ENCODE data around the gene TESK1. TPM values are rescaled to one million over a fixed set of nuclear protein-coding genes. Genes with fewer than 3 reads are reported as not detected.
A peak's percentile ranks its signal among the peaks of the same experiment; 100 is the strongest.
"Not testable (repeated sequence)": the region's sequence is repeated elsewhere in the genome, so short reads cannot be mapped to it uniquely, and the experiment has no call there.

The TESK1 gene
- total RNA-seq, 1 experiment from 2014 or later: 32.1 TPM

DNA sequence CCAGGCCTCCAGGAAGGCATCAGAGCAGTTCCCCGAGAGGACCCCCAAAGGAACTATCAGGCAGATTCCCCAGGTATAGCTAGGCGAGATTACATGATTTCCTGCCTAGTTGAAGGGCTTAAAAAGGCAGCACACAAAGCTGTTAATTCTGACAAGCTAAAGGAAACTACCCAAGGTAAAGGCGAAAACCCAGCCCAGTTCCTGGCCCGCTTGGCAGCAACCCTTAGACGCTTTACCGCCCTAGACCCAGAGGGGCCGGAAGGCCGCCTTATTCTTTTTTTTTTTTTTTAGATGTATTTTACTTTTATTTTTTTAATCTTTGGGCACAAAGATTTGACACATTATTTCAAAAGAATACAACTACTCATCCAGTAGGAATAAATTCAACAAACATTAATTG is 33.7 kb downstream of the TESK1 start:
- intact Hi-C loops (cut with micrococcal nuclease); H3K36me3 Mint-ChIP-seq (ENCODE audit: insufficient read depth, unreplicated experiment); DNase-seq (ENCODE audit: unreplicated experiment); H3K27me3 Mint-ChIP-seq (ENCODE audit: insufficient read depth, unreplicated experiment); H3K4me3 Mint-ChIP-seq (ENCODE audit: unreplicated experiment); H3K9me3 Mint-ChIP-seq (ENCODE audit: unreplicated experiment); BruUV-seq (replicated peaks); H3K27ac Mint-ChIP-seq (ENCODE audit: low read depth, unreplicated experiment); H3K4me1 Mint-ChIP-seq (ENCODE audit: insufficient read depth, unreplicated experiment): not testable (repeated sequence)
- ChIA-PET CTCF (interaction anchor here (0.6 to 0.7 kb wide), 2 partner anchors 41 to 201 kb away, joined by 3 read pairs; no protein-coding TSS in a partner anchor), POLR2A (interaction anchor here (1.3 kb wide), 1 partner anchor 34 kb away, joined by 3 read pairs; the partner anchor contains the start of gene TESK1)

GRCh38 chr9:35639225-35639624 is 34.2 kb downstream of the TESK1 start:
- H3K4me1 Mint-ChIP-seq (ENCODE audit: insufficient read depth, unreplicated experiment); H3K9me3 Mint-ChIP-seq (ENCODE audit: unreplicated experiment); H3K27ac Mint-ChIP-seq (ENCODE audit: low read depth, unreplicated experiment); DNase-seq (ENCODE audit: unreplicated experiment); H3K36me3 Mint-ChIP-seq (ENCODE audit: insufficient read depth, unreplicated experiment); H3K4me3 Mint-ChIP-seq (ENCODE audit: unreplicated experiment); H3K27me3 Mint-ChIP-seq (ENCODE audit: insufficient read depth, unreplicated experiment); intact Hi-C loops (cut with micrococcal nuclease); BruUV-seq (replicated peaks): not testable (repeated sequence)
- CTCF ChIA-PET: interaction anchor here (1.6 kb wide), 1 partner anchor 28 kb away, joined by 6 read pairs; no protein-coding TSS in a partner anchor
- POLR2A ChIA-PET: interaction anchor here (1.3 kb wide), 1 partner anchor 34 kb away, joined by 3 read pairs; the partner anchor contains the start of gene TESK1

- Mint-ChIP-seq H3K4me1 (ENCODE audit: insufficient read depth, unreplicated experiment) (peaks cover 4% of the 10 kb centered on the region), H3K36me3 (ENCODE audit: insufficient read depth, unreplicated experiment) (peaks cover 4% of the 10 kb centered on the region), H3K27ac (ENCODE audit: low read depth, unreplicated experiment) (no peak overlapping the region), H3K4me3 (ENCODE audit: unreplicated experiment) (no peak overlapping the region), H3K27me3 (ENCODE audit: insufficient read depth, unreplicated experiment) (no peaks in the 10 kb centered on the region), H3K9me3 (ENCODE audit: unreplicated experiment) (no peaks in the 10 kb centered on the region)
- TF ChIP-seq, protein P1, sequence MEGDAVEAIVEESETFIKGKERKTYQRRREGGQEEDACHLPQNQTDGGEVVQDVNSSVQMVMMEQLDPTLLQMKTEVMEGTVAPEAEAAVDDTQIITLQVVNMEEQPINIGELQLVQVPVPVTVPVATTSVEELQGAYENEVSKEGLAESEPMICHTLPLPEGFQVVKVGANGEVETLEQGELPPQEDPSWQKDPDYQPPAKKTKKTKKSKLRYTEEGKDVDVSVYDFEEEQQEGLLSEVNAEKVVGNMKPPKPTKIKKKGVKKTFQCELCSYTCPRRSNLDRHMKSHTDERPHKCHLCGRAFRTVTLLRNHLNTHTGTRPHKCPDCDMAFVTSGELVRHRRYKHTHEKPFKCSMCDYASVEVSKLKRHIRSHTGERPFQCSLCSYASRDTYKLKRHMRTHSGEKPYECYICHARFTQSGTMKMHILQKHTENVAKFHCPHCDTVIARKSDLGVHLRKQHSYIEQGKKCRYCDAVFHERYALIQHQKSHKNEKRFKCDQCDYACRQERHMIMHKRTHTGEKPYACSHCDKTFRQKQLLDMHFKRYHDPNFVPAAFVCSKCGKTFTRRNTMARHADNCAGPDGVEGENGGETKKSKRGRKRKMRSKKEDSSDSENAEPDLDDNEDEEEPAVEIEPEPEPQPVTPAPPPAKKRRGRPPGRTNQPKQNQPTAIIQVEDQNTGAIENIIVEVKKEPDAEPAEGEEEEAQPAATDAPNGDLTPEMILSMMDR (IDR thresholded peaks at IDR 0.05; ENCODE audit: unreplicated experiment): no peak
- intact Hi-C loops (cut with micrococcal nuclease): loop anchor here (5.0 kb wide), 1 partner anchor 157 kb away; no protein-coding TSS in a partner anchor
- ChIA-PET POLR2A (interaction anchor here (1.3 kb wide), 1 partner anchor 35 kb away, joined by 3 read pairs; the partner anchor contains the start of gene TESK1), CTCF (interaction anchor here (1.0 to 1.6 kb wide), 2 partner anchors 28 to 117 kb away, joined by 3 to 6 read pairs; no protein-coding TSS in a partner anchor)
- no TSS peak for BruUV-seq (replicated peaks)
- no peak for DNase-seq (ENCODE audit: unreplicated experiment)
Observed at GRCh38 chr9:35639631-35640030, 34.6 kb downstream of the TESK1 start.

- BruUV-seq (replicated peaks); POLR2A ChIA-PET: not testable (repeated sequence)
- CTCF ChIA-PET: interaction anchor here (0.7 to 1.6 kb wide), 3 partner anchors 16 to 116 kb away, joined by 3 to 6 read pairs (median 3); no protein-coding TSS in a partner anchor
Observed at GRCh38 chr9:35640431-35640830, 35.4 kb downstream of the TESK1 start.

DNA sequence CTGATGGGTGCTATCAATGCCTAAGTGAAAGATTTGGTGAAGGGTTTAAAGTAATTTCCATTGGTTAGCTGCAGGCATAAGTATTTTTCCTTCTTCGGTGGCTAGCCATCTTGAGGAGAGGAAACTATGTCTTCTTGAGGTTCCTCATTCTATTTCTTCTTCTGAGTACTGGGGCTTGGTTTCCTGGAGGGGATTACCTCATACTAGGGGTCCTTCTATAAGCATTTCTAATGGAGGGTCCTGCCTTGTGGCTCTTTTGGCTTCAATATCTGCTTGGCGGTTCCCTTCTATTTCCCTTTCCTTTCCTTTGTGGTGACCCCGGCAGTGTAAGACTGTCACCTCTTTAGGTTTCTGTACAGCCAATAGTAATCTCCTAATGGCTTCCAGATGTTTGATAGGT is 36.4 kb downstream of the TESK1 start:
- H3K36me3 Mint-ChIP-seq (ENCODE audit: insufficient read depth, unreplicated experiment); H3K9me3 Mint-ChIP-seq (ENCODE audit: unreplicated experiment); H3K27ac Mint-ChIP-seq (ENCODE audit: low read depth, unreplicated experiment); H3K27me3 Mint-ChIP-seq (ENCODE audit: insufficient read depth, unreplicated experiment); CTCF ChIA-PET; DNase-seq (ENCODE audit: unreplicated experiment); BruUV-seq (replicated peaks); POLR2A ChIA-PET; H3K4me3 Mint-ChIP-seq (ENCODE audit: unreplicated experiment); H3K4me1 Mint-ChIP-seq (ENCODE audit: insufficient read depth, unreplicated experiment): not testable (repeated sequence)
- intact Hi-C loops (cut with micrococcal nuclease): loop anchor here (5.0 kb wide), 1 partner anchor 159 kb away; no protein-coding TSS in a partner anchor

More at GRCh38 chr9:35640431-35640830, 35.4 kb downstream of the TESK1 start:
- not testable (repeated sequence) for H3K4me1 Mint-ChIP-seq (ENCODE audit: insufficient read depth, unreplicated experiment); H3K27me3 Mint-ChIP-seq (ENCODE audit: insufficient read depth, unreplicated experiment); H3K9me3 Mint-ChIP-seq (ENCODE audit: unreplicated experiment); DNase-seq (ENCODE audit: unreplicated experiment); H3K36me3 Mint-ChIP-seq (ENCODE audit: insufficient read depth, unreplicated experiment); H3K4me3 Mint-ChIP-seq (ENCODE audit: unreplicated experiment); H3K27ac Mint-ChIP-seq (ENCODE audit: low read depth, unreplicated experiment)
- intact Hi-C loops (cut with micrococcal nuclease): loop anchor here (5.0 kb wide), 1 partner anchor 158 kb away; no protein-coding TSS in a partner anchor

DNA sequence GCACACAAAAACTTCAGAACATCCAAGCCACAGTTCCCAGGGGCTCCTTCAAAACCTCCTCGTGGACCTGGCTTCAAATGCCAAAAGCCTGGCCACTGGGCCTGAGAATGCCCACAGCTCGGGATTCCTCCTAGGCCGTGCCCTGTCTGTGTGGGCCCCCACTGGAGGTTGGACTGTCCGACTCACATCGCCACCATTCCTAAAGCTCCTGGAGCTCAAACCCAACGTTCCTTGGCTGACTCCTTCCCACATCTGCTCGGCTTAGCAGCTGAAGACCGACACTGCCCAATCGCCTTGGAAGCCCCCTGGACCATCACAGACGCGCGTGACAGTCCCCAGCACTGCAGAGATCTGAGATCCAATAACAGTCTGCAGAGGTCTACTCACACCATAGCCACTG is 38.0 kb downstream of the TESK1 start:
- H3K4me1 Mint-ChIP-seq (ENCODE audit: insufficient read depth, unreplicated experiment): peaks cover 12% of the 10 kb centered on the region
- no peaks in the 10 kb centered on the region for H3K27me3 Mint-ChIP-seq (ENCODE audit: insufficient read depth, unreplicated experiment)
- CTCF ChIA-PET: interaction anchor here (0.6 kb wide), 1 partner anchor 54 kb away, joined by 3 read pairs; no protein-coding TSS in a partner anchor
- no peaks in the 10 kb centered on the region for H3K9me3 Mint-ChIP-seq (ENCODE audit: unreplicated experiment)
- H3K36me3 Mint-ChIP-seq (ENCODE audit: insufficient read depth, unreplicated experiment): peaks cover 4% of the 10 kb centered on the region
- no peak overlapping the region for H3K4me3 Mint-ChIP-seq (ENCODE audit: unreplicated experiment)
- H3K27ac Mint-ChIP-seq (ENCODE audit: low read depth, unreplicated experiment): no peak overlapping the region
- intact Hi-C loops (cut with micrococcal nuclease): loop anchor here (5.0 kb wide), 1 partner anchor 161 kb away; no protein-coding TSS in a partner anchor
- DNase-seq (ENCODE audit: unreplicated experiment): no peak
- POLR2A ChIA-PET: interaction anchor here (1.0 kb wide), 1 partner anchor 90 kb away, joined by 3 read pairs; no protein-coding TSS in a partner anchor
- TF ChIP-seq, protein P1 (IDR thresholded peaks at IDR 0.05; ENCODE audit: unreplicated experiment): no peak
- BruUV-seq (replicated peaks): no TSS peak

- ChIA-PET POLR2A (interaction anchor here (0.6 to 5.8 kb wide), 17 partner anchors 11 to 573 kb away, joined by 3 to 63 read pairs (median 4); partner anchors contain the start of genes CCDC107, CREB3, GBA2 and RGP1), CTCF (interaction anchor here (0.6 to 4.8 kb wide), 28 partner anchors 12 to 904 kb away, joined by 3 to 62 read pairs (median 5); partner anchors contain the start of genes CCDC107, GBA2, RGP1 and RMRP)
- Mint-ChIP-seq H3K27ac (ENCODE audit: low read depth, unreplicated experiment) (peak overlapping the region; percentile 93), H3K4me3 (ENCODE audit: unreplicated experiment) (peak overlapping the region; percentile 77), H3K4me1 (ENCODE audit: insufficient read depth, unreplicated experiment) (peaks cover 12% of the 10 kb centered on the region)
- DNase-seq (ENCODE audit: unreplicated experiment); H3K9me3 Mint-ChIP-seq (ENCODE audit: unreplicated experiment); H3K27me3 Mint-ChIP-seq (ENCODE audit: insufficient read depth, unreplicated experiment); BruUV-seq (replicated peaks); H3K36me3 Mint-ChIP-seq (ENCODE audit: insufficient read depth, unreplicated experiment): not testable (repeated sequence)
- intact Hi-C loops (cut with micrococcal nuclease): loop anchor here (1.0 to 2.0 kb wide), 2 partner anchors 88 to 169 kb away; partner anchors contain the start of gene HINT2
Observed at GRCh38 chr9:35645736-35646135, 40.7 kb downstream of the TESK1 start.

Data from MCF 10A (cell line).